ENCODE data around the gene CA4.
"Not testable (repeated sequence)": the region's sequence is repeated elsewhere in the genome, so short reads cannot be mapped to it uniquely, and the experiment has no call there.

CA4 gene

GRCh38 chr17:60208302-60208701, 58.5 kb downstream of the CA4 start:
- H3K4me3 Mint-ChIP-seq, H3K27ac Mint-ChIP-seq, H3K4me1 Mint-ChIP-seq: not testable (repeated sequence)

More at GRCh38 chr17:60208302-60208701, 58.5 kb downstream of the CA4 start:
- not testable (repeated sequence) for H3K27me3 Mint-ChIP-seq, ATAC-seq, H3K9me3 Mint-ChIP-seq
- H3K36me3 Mint-ChIP-seq = peaks cover 12% of the 10 kb centered on the region

All from stimulated activated memory B cell treated with anti-CD40 and anti-IgM and Interleukin-4, amounts not matched to agents 10 μg/mL and 1 μg/mL and 100 μg/mL, for 72 hours (primary cell).